Testis (tissue), 2 donors: ENCODE data around the gene ZNF804A.

ENCODE experiments used
- POLR2A ChIP-seq: fragments of 450-650 bp; IDR thresholded peaks from one replicate; pipeline ENCODE4 v1.6.1; 2017; ENCODE audit warnings: antibody characterized with exemption, mild to moderate bottlenecking, moderate library complexity
- TF ChIP-seq, protein P1 (sequence below), 3 experiments: fragments of 450-650 bp in 2 of 3; fragments of 200-600 bp in 1 of 3; sonication (generic) in 1 of 3; IDR thresholded peaks; one replicate each; pipeline ENCODE4 v1.5.1; 2016 to 2019; ENCODE audit warnings: antibody characterized with exemption in 3 of 3, mild to moderate bottlenecking in 2 of 3, moderate library complexity in 1 of 3

DNA sequence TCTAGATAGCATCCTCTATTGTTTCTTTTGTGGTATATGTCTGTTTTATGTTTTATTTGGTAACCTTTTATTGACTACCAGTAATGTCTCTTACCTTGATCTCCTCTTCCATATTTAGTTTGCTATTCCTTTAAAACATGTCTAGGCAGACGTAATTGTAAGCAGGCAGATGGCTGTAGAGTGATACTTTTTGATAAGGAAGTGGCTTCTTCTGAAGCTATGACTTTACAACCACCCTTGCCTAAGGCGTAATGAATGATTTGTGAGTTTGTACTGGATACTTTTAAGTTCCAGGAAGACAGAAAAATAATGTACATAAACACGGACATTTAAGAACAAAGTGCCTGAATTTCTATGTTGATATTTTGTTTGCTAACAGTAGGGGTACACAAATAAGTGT is 85.6 kb downstream of the ZNF804A start:
- TF ChIP-seq, protein P1, sequence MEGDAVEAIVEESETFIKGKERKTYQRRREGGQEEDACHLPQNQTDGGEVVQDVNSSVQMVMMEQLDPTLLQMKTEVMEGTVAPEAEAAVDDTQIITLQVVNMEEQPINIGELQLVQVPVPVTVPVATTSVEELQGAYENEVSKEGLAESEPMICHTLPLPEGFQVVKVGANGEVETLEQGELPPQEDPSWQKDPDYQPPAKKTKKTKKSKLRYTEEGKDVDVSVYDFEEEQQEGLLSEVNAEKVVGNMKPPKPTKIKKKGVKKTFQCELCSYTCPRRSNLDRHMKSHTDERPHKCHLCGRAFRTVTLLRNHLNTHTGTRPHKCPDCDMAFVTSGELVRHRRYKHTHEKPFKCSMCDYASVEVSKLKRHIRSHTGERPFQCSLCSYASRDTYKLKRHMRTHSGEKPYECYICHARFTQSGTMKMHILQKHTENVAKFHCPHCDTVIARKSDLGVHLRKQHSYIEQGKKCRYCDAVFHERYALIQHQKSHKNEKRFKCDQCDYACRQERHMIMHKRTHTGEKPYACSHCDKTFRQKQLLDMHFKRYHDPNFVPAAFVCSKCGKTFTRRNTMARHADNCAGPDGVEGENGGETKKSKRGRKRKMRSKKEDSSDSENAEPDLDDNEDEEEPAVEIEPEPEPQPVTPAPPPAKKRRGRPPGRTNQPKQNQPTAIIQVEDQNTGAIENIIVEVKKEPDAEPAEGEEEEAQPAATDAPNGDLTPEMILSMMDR (IDR thresholded peaks at IDR 0.05): no peak
- TF ChIP-seq POLR2A: no peak
